DND-41 (cell line): ENCODE data around the gene SCN10A.

Experiments used
- ATAC-seq: fragments of 200-7000 bp; cut with Tn5 transposase; 3 replicates; pipeline ENCODE4 v1.9.1; 2021; ENCODE audit warnings: low read depth; ENCODE audit not compliant: insufficient read depth
- DNase-seq: peaks from one replicate; pipeline ENCODE4 v3.0.0-alpha.2; 2020
- H2AFZ ChIP-seq: 2 replicates; pipeline ENCODE4 v1.6.0; 2012; ENCODE audit warnings: low read depth, low read length
- H3K27ac ChIP-seq: 2 replicates; pipeline ENCODE4 v1.5.1; 2012; ENCODE audit warnings: low read length, inconsistent platforms
- H3K27me3 ChIP-seq: fragments of 200-600 bp; sonication (generic); 2 replicates; pipeline ENCODE4 v1.6.0; 2012; ENCODE audit warnings: low read length, mild to moderate bottlenecking, inconsistent platforms; ENCODE audit not compliant: insufficient read depth, poor library complexity
- H3K36me3 ChIP-seq: 2 replicates; pipeline ENCODE4 v1.5.1; 2012; ENCODE audit warnings: low read length, inconsistent platforms; ENCODE audit not compliant: insufficient read depth
- H3K4me1 ChIP-seq: 2 replicates; pipeline ENCODE4 v1.5.1; 2012; ENCODE audit warnings: mild to moderate bottlenecking, low read length; ENCODE audit not compliant: insufficient read depth
- H3K4me2 ChIP-seq: 2 replicates; pipeline ENCODE4 v1.6.0; 2012; ENCODE audit warnings: mild to moderate bottlenecking, moderate library complexity, low read length, inconsistent platforms; ENCODE audit not compliant: insufficient read depth
- H3K4me3 ChIP-seq, 2 experiments: fragments of 200-600 bp in 1 of 2; shearing (Covaris generic) in 1 of 2; 2 replicates each; pipeline ENCODE4 v1.5.1; 2012 to 2016; ENCODE audit warnings: inconsistent platforms in 2 of 2, low read length in 2 of 2, mild to moderate bottlenecking in 2 of 2, low read depth in 1 of 2, moderate library complexity in 1 of 2
- H3K79me2 ChIP-seq: 2 replicates; pipeline ENCODE4 v1.6.0; 2012; ENCODE audit warnings: low read length, inconsistent platforms; ENCODE audit not compliant: insufficient read depth
- H3K9ac ChIP-seq: 2 replicates; pipeline ENCODE4 v1.6.0; 2012; ENCODE audit warnings: low read depth, mild to moderate bottlenecking, inconsistent platforms, low read length, moderate library complexity
- H3K9me3 ChIP-seq: 2 replicates; pipeline ENCODE4 v1.5.1; 2012; ENCODE audit warnings: low read length, moderate library complexity, mild to moderate bottlenecking, inconsistent platforms; ENCODE audit not compliant: insufficient read depth, severe bottlenecking
- H4K20me1 ChIP-seq: 2 replicates; pipeline ENCODE4 v1.6.0; 2012; ENCODE audit warnings: low read length; ENCODE audit not compliant: insufficient read depth
- EZH2 ChIP-seq: IDR thresholded peaks from 3 replicates; pipeline ENCODE4 v1.6.1; 2012; ENCODE audit warnings: borderline replicate concordance, low read depth, mild to moderate bottlenecking, moderate library complexity, low read length, inconsistent platforms; ENCODE audit not compliant: severe bottlenecking
- TF ChIP-seq, protein P1 (sequence below): IDR thresholded peaks from 2 replicates; pipeline ENCODE4 v1.5.1; 2012; ENCODE audit warnings: borderline replicate concordance, low read length, moderate library complexity, mild to moderate bottlenecking; ENCODE audit not compliant: poor library complexity, severe bottlenecking; ENCODE audit errors: extremely low read depth

Gene SCN10A

DNA sequence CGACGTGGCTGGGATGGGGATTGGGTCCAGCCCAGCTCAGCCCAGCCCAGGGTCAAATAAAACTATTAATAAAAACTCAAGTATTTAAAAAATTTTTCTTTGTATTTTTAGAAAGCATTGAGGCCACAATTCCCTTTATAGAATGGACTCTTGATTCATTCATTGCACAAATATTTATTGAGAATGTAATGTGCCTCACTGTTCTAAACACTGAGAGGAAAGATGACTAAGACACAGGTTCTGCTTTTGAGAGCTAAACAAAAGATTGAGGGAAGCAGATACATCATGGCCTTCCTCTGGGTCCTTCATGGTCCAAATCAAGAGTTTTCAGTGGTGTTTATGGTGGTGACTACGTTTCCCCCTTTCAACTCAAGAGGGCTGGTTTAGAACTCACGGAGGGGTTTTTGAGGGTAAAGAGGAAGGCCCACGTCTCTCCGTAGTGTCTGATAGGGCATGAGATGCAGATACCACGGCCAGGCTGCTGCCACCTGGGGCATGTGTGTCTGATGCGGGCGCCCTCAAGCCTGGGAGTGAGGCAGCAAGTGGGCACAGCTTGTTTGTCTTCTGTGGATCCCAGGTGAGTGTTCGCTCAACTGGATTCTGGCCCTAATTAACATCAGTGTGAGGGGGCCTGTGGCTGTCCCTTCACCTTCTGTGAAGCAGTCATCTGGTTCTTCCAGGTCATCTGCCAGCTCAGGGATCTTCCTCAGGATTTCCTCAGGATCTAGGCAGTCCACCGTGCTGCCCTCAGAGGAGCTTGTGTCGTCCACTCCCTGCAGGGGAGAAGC is 93.0 kb downstream of the SCN10A start:
- H3K4me1 ChIP-seq, result no peaks in the 10 kb centered on the region
- no peak overlapping the region for H3K4me3 ChIP-seq
- no peak overlapping the region for H3K4me2 ChIP-seq
- no peaks in the 10 kb centered on the region for H3K36me3 ChIP-seq
- H3K27ac ChIP-seq, result no peak overlapping the region
- no peak overlapping the region for H3K9ac ChIP-seq
- DNase-seq, result no peak
- H3K79me2 ChIP-seq, result no peaks in the 10 kb centered on the region
- H3K27me3 ChIP-seq, result no peaks in the 10 kb centered on the region
- H2AFZ ChIP-seq, result no peak overlapping the region
- no peaks in the 10 kb centered on the region for H4K20me1 ChIP-seq
- no peak for ATAC-seq
- no peaks in the 10 kb centered on the region for H3K9me3 ChIP-seq
- no peak for TF ChIP-seq EZH2
- TF ChIP-seq, protein P1, sequence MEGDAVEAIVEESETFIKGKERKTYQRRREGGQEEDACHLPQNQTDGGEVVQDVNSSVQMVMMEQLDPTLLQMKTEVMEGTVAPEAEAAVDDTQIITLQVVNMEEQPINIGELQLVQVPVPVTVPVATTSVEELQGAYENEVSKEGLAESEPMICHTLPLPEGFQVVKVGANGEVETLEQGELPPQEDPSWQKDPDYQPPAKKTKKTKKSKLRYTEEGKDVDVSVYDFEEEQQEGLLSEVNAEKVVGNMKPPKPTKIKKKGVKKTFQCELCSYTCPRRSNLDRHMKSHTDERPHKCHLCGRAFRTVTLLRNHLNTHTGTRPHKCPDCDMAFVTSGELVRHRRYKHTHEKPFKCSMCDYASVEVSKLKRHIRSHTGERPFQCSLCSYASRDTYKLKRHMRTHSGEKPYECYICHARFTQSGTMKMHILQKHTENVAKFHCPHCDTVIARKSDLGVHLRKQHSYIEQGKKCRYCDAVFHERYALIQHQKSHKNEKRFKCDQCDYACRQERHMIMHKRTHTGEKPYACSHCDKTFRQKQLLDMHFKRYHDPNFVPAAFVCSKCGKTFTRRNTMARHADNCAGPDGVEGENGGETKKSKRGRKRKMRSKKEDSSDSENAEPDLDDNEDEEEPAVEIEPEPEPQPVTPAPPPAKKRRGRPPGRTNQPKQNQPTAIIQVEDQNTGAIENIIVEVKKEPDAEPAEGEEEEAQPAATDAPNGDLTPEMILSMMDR, result no peak

DNA sequence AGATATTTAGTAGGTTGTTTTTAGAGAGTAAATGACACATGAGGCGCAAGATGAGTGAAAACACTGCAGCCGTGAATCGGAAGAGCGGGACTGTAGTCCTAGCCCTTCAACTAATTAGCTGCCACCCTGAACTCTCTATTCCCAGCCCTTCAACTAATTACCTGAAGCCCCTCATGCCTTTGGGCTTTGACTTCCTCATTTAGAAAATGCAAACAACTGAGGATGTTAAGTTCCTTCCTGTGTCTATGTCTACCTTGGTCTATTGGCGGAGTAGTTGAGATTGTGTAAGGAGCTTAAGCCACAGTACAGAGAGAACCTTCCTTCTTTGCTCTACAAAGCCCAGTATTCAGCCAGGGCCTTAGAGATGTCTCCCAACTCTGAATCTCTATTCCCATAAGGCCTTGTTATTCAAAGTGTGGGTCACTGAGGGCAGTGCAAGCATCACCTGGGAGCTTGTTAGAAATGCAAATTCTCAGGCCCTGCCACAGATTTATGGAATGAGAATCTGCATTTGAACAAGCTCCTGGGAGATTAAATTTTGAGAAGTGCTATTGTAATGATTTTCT is 94.7 kb downstream of the SCN10A start:
- ATAC-seq (no peak), DNase-seq (no peak)

DNA sequence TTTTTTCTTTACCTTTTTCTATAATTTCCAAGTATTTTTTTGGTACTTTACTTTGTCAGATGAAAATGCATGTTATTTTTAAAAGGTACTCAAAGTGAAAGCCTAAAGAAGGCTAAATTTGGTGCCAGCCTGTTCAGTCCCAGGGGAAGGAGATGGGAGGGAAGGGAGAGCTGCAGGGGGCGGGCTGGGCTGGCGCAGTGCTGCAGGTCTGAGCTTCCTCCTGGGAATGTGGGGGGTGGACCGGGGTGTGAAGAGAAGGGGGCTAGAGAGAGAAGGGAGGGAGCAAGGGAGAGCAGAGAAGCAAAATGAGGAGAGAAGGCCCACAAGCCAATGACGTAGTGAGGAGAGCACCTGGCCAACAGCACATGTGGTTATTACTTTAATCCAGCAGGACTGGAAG is 95.6 kb downstream of the SCN10A start:
- Histone ChIP-seq H3K79me2 (no peaks in the 10 kb centered on the region), H2AFZ (no peak overlapping the region), H3K27me3 (no peaks in the 10 kb centered on the region), H3K27ac (no peak overlapping the region), H4K20me1 (no peaks in the 10 kb centered on the region), H3K9ac (no peak overlapping the region), H3K4me3 (no peak overlapping the region), H3K4me2 (no peak overlapping the region), H3K36me3 (no peaks in the 10 kb centered on the region), H3K4me1 (no peaks in the 10 kb centered on the region), H3K9me3 (no peaks in the 10 kb centered on the region)
- TF ChIP-seq EZH2, result no peak
- TF ChIP-seq, protein P1, result no peak
- ATAC-seq (no peak), DNase-seq (no peak)

More for the DNA sequence above, 94.7 kb downstream of the SCN10A start:
- Histone ChIP-seq H3K27me3 (no peaks in the 10 kb centered on the region), H4K20me1 (no peaks in the 10 kb centered on the region), H3K4me3 (no peak overlapping the region), H3K9ac (no peak overlapping the region), H3K27ac (no peak overlapping the region), H3K9me3 (no peaks in the 10 kb centered on the region), H2AFZ (no peak overlapping the region), H3K4me2 (no peak overlapping the region), H3K79me2 (no peaks in the 10 kb centered on the region), H3K36me3 (no peaks in the 10 kb centered on the region), H3K4me1 (no peaks in the 10 kb centered on the region)
- TF ChIP-seq EZH2, result no peak
- TF ChIP-seq, protein P1, result no peak
